Ishikawa (cell line): ENCODE results near the gene ELOVL6.

ENCODE experiments used
- CEBPB ChIP-seq: IDR thresholded peaks from 2 replicates; pipeline ENCODE4 v1.6.1; 2012
- CREB1 ChIP-seq: IDR thresholded peaks from 2 replicates; pipeline ENCODE4 v1.6.1; 2012; ENCODE audit warnings: low read depth
- EGR1 ChIP-seq: IDR thresholded peaks from 2 replicates; pipeline ENCODE4 v1.6.1; 2012
- EP300 ChIP-seq: IDR thresholded peaks from 2 replicates; pipeline ENCODE4 v1.6.1; 2012; ENCODE audit warnings: borderline replicate concordance
- FOXM1 ChIP-seq: IDR thresholded peaks from 2 replicates; pipeline ENCODE4 v1.6.1; 2012; ENCODE audit warnings: low read depth, borderline replicate concordance
- MAX ChIP-seq: IDR thresholded peaks from 2 replicates; pipeline ENCODE4 v1.6.1; 2012
- NFIC ChIP-seq: IDR thresholded peaks from 2 replicates; pipeline ENCODE4 v1.6.1; 2012
- RAD21 ChIP-seq: IDR thresholded peaks from 2 replicates; pipeline ENCODE4 v1.6.1; 2012; ENCODE audit warnings: low read depth
- REST ChIP-seq: IDR thresholded peaks from 2 replicates; pipeline ENCODE4 v1.6.1; 2012; ENCODE audit warnings: low read depth, mild to moderate bottlenecking
- TAF1 ChIP-seq: IDR thresholded peaks from 2 replicates; pipeline ENCODE4 v1.6.1; 2012; ENCODE audit warnings: low read depth, mild to moderate bottlenecking
- TCF12 ChIP-seq: IDR thresholded peaks from 2 replicates; pipeline ENCODE4 v1.6.1; 2012; ENCODE audit warnings: low read depth
- TEAD4 ChIP-seq: IDR thresholded peaks from 2 replicates; pipeline ENCODE4 v1.6.1; 2012
- USF1 ChIP-seq: IDR thresholded peaks from 2 replicates; pipeline ENCODE4 v1.6.1; 2012
- YY1 ChIP-seq: IDR thresholded peaks from 2 replicates; pipeline ENCODE4 v1.6.1; 2012; ENCODE audit warnings: low read depth
- ZBTB7A ChIP-seq: IDR thresholded peaks from 2 replicates; pipeline ENCODE4 v1.6.1; 2012; ENCODE audit warnings: low read depth

The ELOVL6 gene

GRCh38 chr4:110042545-110043517 lies 155.6 kb downstream of the ELOVL6 start:
- no peak for TF ChIP-seq RAD21
- no peak for TF ChIP-seq EGR1
- TF ChIP-seq USF1: no peak
- no peak for TF ChIP-seq TAF1
- no peak for TF ChIP-seq YY1
- no peak for TF ChIP-seq CEBPB
- TF ChIP-seq REST: no peak
- TF ChIP-seq TEAD4: no peak
- TF ChIP-seq TCF12: no peak
- TF ChIP-seq FOXM1: no peak
- no peak for TF ChIP-seq EP300
- no peak for TF ChIP-seq ZBTB7A
- no peak for TF ChIP-seq CREB1
- no peak for TF ChIP-seq MAX
- no peak for TF ChIP-seq NFIC

GRCh38 chr4:110041735-110042134 lies 156.7 kb downstream of the ELOVL6 start:
- TF ChIP-seq REST: no peak

- TF ChIP-seq REST: no peak
- no peak for TF ChIP-seq NFIC
These were observed 164.4 kb downstream of the ELOVL6 start for GRCh38 chr4:110034026-110034393.

- TF ChIP-seq CREB1 (no peak), CEBPB (no peak), FOXM1 (no peak), EP300 (no peak), ZBTB7A (no peak), NFIC (no peak), USF1 (no peak), TCF12 (no peak), EGR1 (no peak), RAD21 (no peak), REST (no peak), TAF1 (no peak), YY1 (no peak), TEAD4 (no peak), MAX (no peak)
These were observed 164.9 kb downstream of the ELOVL6 start for GRCh38 chr4:110033355-110034025.
